HG03565 (cell line): Measurements from ENCODE around the gene NTM.

ENCODE experiments used
- ATAC-seq: cut with Tn5 transposase; IDR thresholded peaks from one replicate; pipeline ENCODE4 v1.9.1; 2021; ENCODE audit warnings: mild to moderate bottlenecking, moderate library complexity; ENCODE audit not compliant: unreplicated experiment

NTM gene

GRCh38 chr11:131841925-131842635 lies 471.7 kb downstream of the NTM start:
- no peak for ATAC-seq

- ATAC-seq, result no peak
Observed at GRCh38 chr11:131845255-131845654, 474.8 kb downstream of the NTM start.

GRCh38 chr11:131849485-131849884 lies 479.1 kb downstream of the NTM start:
- ATAC-seq, result no peak

- no peak for ATAC-seq
Observed at GRCh38 chr11:131850507-131850906, 480.1 kb downstream of the NTM start.

- ATAC-seq, result no peak
Observed at GRCh38 chr11:131851964-131852755, 481.7 kb downstream of the NTM start.

GRCh38 chr11:131852757-131853156 lies 482.3 kb downstream of the NTM start:
- no peak for ATAC-seq

- ATAC-seq, result no peak
Observed at GRCh38 chr11:131854391-131854790, 484.0 kb downstream of the NTM start.

GRCh38 chr11:131855320-131855719 lies 484.9 kb downstream of the NTM start:
- no peak for ATAC-seq

GRCh38 chr11:131857246-131857645 lies 486.8 kb downstream of the NTM start:
- ATAC-seq, result no peak

GRCh38 chr11:131858505-131858904 lies 488.1 kb downstream of the NTM start:
- ATAC-seq, result no peak

- no peak for ATAC-seq
Observed at GRCh38 chr11:131859538-131860210, 489.3 kb downstream of the NTM start.

- no peak for ATAC-seq
Observed at GRCh38 chr11:131864228-131864627, 493.8 kb downstream of the NTM start.

- no peak for ATAC-seq
Observed at GRCh38 chr11:131865860-131866259, 495.4 kb downstream of the NTM start.

- ATAC-seq, result no peak
Observed at GRCh38 chr11:131866535-131867400, 496.4 kb downstream of the NTM start.

GRCh38 chr11:131867457-131868257 lies 497.2 kb downstream of the NTM start:
- no peak for ATAC-seq

- ATAC-seq, result no peak
Observed at GRCh38 chr11:131868629-131869507, 498.5 kb downstream of the NTM start.

GRCh38 chr11:131870305-131870704 lies 499.9 kb downstream of the NTM start:
- ATAC-seq, result no peak

- ATAC-seq, result no peak
Observed at GRCh38 chr11:131871006-131871405, 500.6 kb downstream of the NTM start.

GRCh38 chr11:131874070-131874469 lies 503.7 kb downstream of the NTM start:
- no peak for ATAC-seq
